Measurements from ENCODE around the gene IFT80. TPM values are rescaled to one million over a fixed set of nuclear protein-coding genes. Genes with fewer than 3 reads are reported as not detected.

IFT80 gene
- total RNA-seq, 1 experiment from 2014 or later = 19.3 TPM

GRCh38 chr3:160343132-160343531 lies 55.9 kb downstream of the IFT80 start:
- POLR2A ChIA-PET = no interaction called here
- DNase-seq = no peak

GRCh38 chr3:160340351-160340750 lies 58.7 kb downstream of the IFT80 start:
- H3K27me3 ChIP-seq (replicated peaks; ENCODE audit: control insufficient read depth, insufficient read depth, low read length) = no peaks in the 10 kb centered on the region
- 0 out of 2 replicates have a peak, but pooled peaks cover 7% of the 10 kb centered on the region for H3K9me3 ChIP-seq
- no peak overlapping the region for H3K4me3 ChIP-seq (ENCODE audit: low read depth, low read length)
- Mint-ChIP-seq H3K36me3 (ENCODE audit: insufficient read depth, unreplicated experiment) (peaks cover 5% of the 10 kb centered on the region), H3K27me3 (ENCODE audit: insufficient read depth, unreplicated experiment) (no peaks in the 10 kb centered on the region), H3K27ac (ENCODE audit: unreplicated experiment) (no peak overlapping the region), H3K9me3 (ENCODE audit: unreplicated experiment) (no peaks in the 10 kb centered on the region), H3K4me3 (ENCODE audit: unreplicated experiment) (no peak overlapping the region), H3K4me1 (ENCODE audit: low read depth, unreplicated experiment) (no peaks in the 10 kb centered on the region)
- CTCF ChIA-PET = interaction anchor here (0.9 kb wide), 1 partner anchor 177 kb away, joined by 3 read pairs; no protein-coding TSS in a partner anchor
- BruUV-seq (replicated peaks) = no TSS peak
- no peak for DNase-seq
- POLR2A ChIA-PET = no interaction called here
- no peak for TF ChIP-seq CTCF (IDR thresholded peaks at IDR 0.05; ENCODE audit: insufficient read depth in 1 of 2, low read depth in 1 of 2, low read length in 1 of 2, severe bottlenecking in 1 of 2, unreplicated experiment in 1 of 2)
- intact Hi-C loops (cut with micrococcal nuclease; ENCODE audit: unreplicated experiment) = no loop called here
- no peaks in the 10 kb centered on the region; the same call in 1 of the 2 replicates for H3K36me3 ChIP-seq (ENCODE audit: control insufficient read depth, insufficient read depth, low read length)
- no peaks in the 10 kb centered on the region for H3K4me1 ChIP-seq

More at GRCh38 chr3:160343132-160343531, 55.9 kb downstream of the IFT80 start:
- H3K4me1 ChIP-seq = no peaks in the 10 kb centered on the region
- H3K4me3 ChIP-seq (ENCODE audit: low read depth, low read length) = no peak overlapping the region
- TF ChIP-seq CTCF (IDR thresholded peaks at IDR 0.05; ENCODE audit: insufficient read depth in 1 of 2, low read depth in 1 of 2, low read length in 1 of 2, severe bottlenecking in 1 of 2, unreplicated experiment in 1 of 2) = peak; percentile 16 to 31
- no TSS peak for BruUV-seq (replicated peaks)
- H3K27ac Mint-ChIP-seq (ENCODE audit: unreplicated experiment) = no peak overlapping the region
- H3K9me3 ChIP-seq = 0 out of 2 replicates have a peak, but pooled peaks cover under 1% of the 10 kb centered on the region
- no peaks in the 10 kb centered on the region for H3K27me3 ChIP-seq (replicated peaks; ENCODE audit: control insufficient read depth, insufficient read depth, low read length)
- no peaks in the 10 kb centered on the region for H3K4me1 Mint-ChIP-seq (ENCODE audit: low read depth, unreplicated experiment)
- peaks cover 2% of the 10 kb centered on the region for H3K36me3 Mint-ChIP-seq (ENCODE audit: insufficient read depth, unreplicated experiment)
- no peaks in the 10 kb centered on the region; the same call in 1 of the 2 replicates for H3K36me3 ChIP-seq (ENCODE audit: control insufficient read depth, insufficient read depth, low read length)
- H3K27me3 Mint-ChIP-seq (ENCODE audit: insufficient read depth, unreplicated experiment) = no peaks in the 10 kb centered on the region
- H3K9me3 Mint-ChIP-seq (ENCODE audit: unreplicated experiment) = no peaks in the 10 kb centered on the region
- CTCF ChIA-PET = no interaction called here
- H3K4me3 Mint-ChIP-seq (ENCODE audit: unreplicated experiment) = no peak overlapping the region
- intact Hi-C loops (cut with micrococcal nuclease; ENCODE audit: unreplicated experiment) = loop anchor here (1.0 to 2.0 kb wide), 3 partner anchors 118 to 311 kb away; partner anchors contain the start of gene C3orf80

DNA sequence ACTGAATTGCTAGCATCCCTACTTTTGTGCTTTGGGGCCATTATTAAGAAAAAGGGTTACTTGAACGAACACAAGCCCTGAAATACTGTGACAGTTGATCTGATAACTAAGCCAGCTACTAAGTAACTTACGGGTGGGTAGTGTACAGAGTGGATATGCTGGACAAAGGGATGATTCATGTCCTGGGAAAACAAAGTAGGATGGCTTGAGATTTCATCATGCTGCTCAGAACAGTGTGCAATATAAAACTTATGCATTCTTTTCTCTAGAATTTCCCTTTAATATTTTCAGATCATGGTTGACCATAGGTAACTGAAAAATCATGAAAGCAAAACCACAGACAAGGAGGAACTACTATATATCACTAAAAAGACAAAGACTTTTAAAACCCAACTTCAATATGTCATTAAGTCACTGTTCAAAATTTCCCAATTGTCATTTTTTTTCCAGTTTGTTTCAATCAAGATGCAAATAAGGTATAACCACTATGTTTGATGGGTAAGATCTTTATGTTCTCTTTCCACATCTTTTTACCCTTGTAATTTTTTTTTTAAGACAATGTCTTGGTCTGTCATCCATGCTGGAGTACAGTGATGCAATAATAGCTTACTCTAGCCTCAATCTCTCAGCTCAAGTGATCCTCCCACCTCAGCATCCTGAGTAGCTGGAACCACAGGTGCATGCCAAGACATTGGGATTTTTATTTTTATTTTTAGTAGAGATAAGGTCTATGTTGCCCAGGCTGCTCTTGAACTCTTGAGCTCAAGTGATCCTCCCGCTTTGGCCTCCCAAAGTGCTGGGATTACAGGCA lies 67.7 kb downstream of the IFT80 start:
- Mint-ChIP-seq H3K36me3 (ENCODE audit: insufficient read depth, unreplicated experiment) (no peaks in the 10 kb centered on the region), H3K27ac (ENCODE audit: unreplicated experiment) (peak overlapping the region; percentile 4), H3K4me3 (ENCODE audit: unreplicated experiment) (no peak overlapping the region), H3K4me1 (ENCODE audit: low read depth, unreplicated experiment) (peaks cover 9% of the 10 kb centered on the region), H3K27me3 (ENCODE audit: insufficient read depth, unreplicated experiment) (no peaks in the 10 kb centered on the region), H3K9me3 (ENCODE audit: unreplicated experiment) (peaks cover 11% of the 10 kb centered on the region)
- no TSS peak for BruUV-seq (replicated peaks)
- peak in 1 of 2 experiments; percentile 23 for DNase-seq
- intact Hi-C loops (cut with micrococcal nuclease; ENCODE audit: unreplicated experiment) = no loop called here
- Histone ChIP-seq H3K4me3 (ENCODE audit: low read depth, low read length) (no peak overlapping the region), H3K36me3 (ENCODE audit: control insufficient read depth, insufficient read depth, low read length) (no peaks in the 10 kb centered on the region), H3K4me1 (no peaks in the 10 kb centered on the region), H3K9me3 (no peaks in the 10 kb centered on the region), H3K27me3 (replicated peaks; ENCODE audit: control insufficient read depth, insufficient read depth, low read length) (no peaks in the 10 kb centered on the region)
- no peak for TF ChIP-seq CTCF (IDR thresholded peaks at IDR 0.05; ENCODE audit: insufficient read depth in 1 of 2, low read depth in 1 of 2, low read length in 1 of 2, severe bottlenecking in 1 of 2, unreplicated experiment in 1 of 2)
- POLR2A ChIA-PET = no interaction called here
- CTCF ChIA-PET = no interaction called here

Measured in Caco-2 (cell line).